ENCODE data around the gene TBC1D9. TPM values are rescaled to one million over a fixed set of nuclear protein-coding genes. Genes with fewer than 3 reads are reported as not detected.
"Not testable (repeated sequence)": the region's sequence is repeated elsewhere in the genome, so short reads cannot be mapped to it uniquely, and the experiment has no call there.

TBC1D9 gene
- total and polyA plus RNA-seq, 2 experiments from 2014 or later: 4.4 to 14.4 TPM

- Histone ChIP-seq H3K27ac (no peak overlapping the region), H3K36me3 (ENCODE audit: low read depth) (no peaks in the 10 kb centered on the region; the same call in 1 of the 2 replicates), H3K9ac (no peak overlapping the region), H3K4me2 (ENCODE audit: unreplicated experiment) (no peak overlapping the region), H3K4me3 (no peak overlapping the region), H3K9me3 (ENCODE audit: low read depth) (no peaks in the 10 kb centered on the region), H3K27me3 (replicated peaks; ENCODE audit: insufficient read depth) (no peaks in the 10 kb centered on the region), H4K20me1 (ENCODE audit: insufficient read depth) (no peaks in the 10 kb centered on the region), H2AFZ (no peak overlapping the region), H3K79me2 (ENCODE audit: insufficient read depth) (peaks cover 69% of the 10 kb centered on the region), H3F3A (ENCODE audit: insufficient read depth) (peaks cover 13% of the 10 kb centered on the region; the same call in 1 of the 2 replicates), H3K4me1 (ENCODE audit: insufficient read depth) (0 out of 2 replicates have a peak, but pooled peaks cover 5% of the 10 kb centered on the region), H3K9me2 (ENCODE audit: insufficient read depth) (no peaks in the 10 kb centered on the region)
- in situ Hi-C loops (cut with MboI): no loop called here
- TF ChIP-seq EZH2 (IDR thresholded peaks at IDR 0.05; ENCODE audit: insufficient read depth, poor library complexity, severe bottlenecking) (no peak), EZH2phosphoT487 (IDR thresholded peaks at IDR 0.05; ENCODE audit: insufficient read depth, low read depth) (no peak)
- no peak for DNase-seq
- 92 to 96% methylated on average over 2 of the region's 2 CpGs for WGBS, 2 experiments (ENCODE audit: low coverage in 1 of 2, low lambda C conversion rate in 2 of 2, missing lambda C conversion rate in 2 of 2)
These were observed 2.9 kb downstream of the TBC1D9 start for GRCh38 chr4:140753329-140753728.

- no peaks in the 10 kb centered on the region; the same call in 1 of the 2 replicates for H3K36me3 ChIP-seq (ENCODE audit: low read depth)
- no peaks in the 10 kb centered on the region for H4K20me1 ChIP-seq (ENCODE audit: insufficient read depth)
- H3K9me3 ChIP-seq (ENCODE audit: low read depth): no peaks in the 10 kb centered on the region
- TF ChIP-seq EZH2phosphoT487 (IDR thresholded peaks at IDR 0.05; ENCODE audit: insufficient read depth, low read depth) (no peak), EZH2 (IDR thresholded peaks at IDR 0.05; ENCODE audit: insufficient read depth, poor library complexity, severe bottlenecking) (no peak)
- H3K4me1 ChIP-seq (ENCODE audit: insufficient read depth): 0 out of 2 replicates have a peak, but pooled peaks cover 5% of the 10 kb centered on the region
- H3K79me2 ChIP-seq (ENCODE audit: insufficient read depth): peaks cover 78% of the 10 kb centered on the region
- peaks cover 11% of the 10 kb centered on the region; the same call in 1 of the 2 replicates for H3F3A ChIP-seq (ENCODE audit: insufficient read depth)
- H3K9ac ChIP-seq: no peak overlapping the region
- H3K4me3 ChIP-seq: no peak overlapping the region
- no peaks in the 10 kb centered on the region for H3K9me2 ChIP-seq (ENCODE audit: insufficient read depth)
- H3K4me2 ChIP-seq (ENCODE audit: unreplicated experiment): no peak overlapping the region
- no peak overlapping the region for H3K27ac ChIP-seq
- in situ Hi-C loops (cut with MboI): no loop called here
- no peak overlapping the region for H2AFZ ChIP-seq
- no peaks in the 10 kb centered on the region for H3K27me3 ChIP-seq (replicated peaks; ENCODE audit: insufficient read depth)
- DNase-seq: no peak
These were observed 3.7 kb downstream of the TBC1D9 start for GRCh38 chr4:140752291-140753068.

GRCh38 chr4:140750470-140750869 lies 5.7 kb downstream of the TBC1D9 start:
- H4K20me1 ChIP-seq (ENCODE audit: insufficient read depth): no peaks in the 10 kb centered on the region
- DNase-seq: no peak
- no peak overlapping the region for H3K27ac ChIP-seq
- no peak overlapping the region for H3K4me2 ChIP-seq (ENCODE audit: unreplicated experiment)
- in situ Hi-C loops (cut with MboI): no loop called here
- no peaks in the 10 kb centered on the region for H3K9me2 ChIP-seq (ENCODE audit: insufficient read depth)
- peaks cover 98% of the 10 kb centered on the region for H3K79me2 ChIP-seq (ENCODE audit: insufficient read depth)
- H3K9ac ChIP-seq: no peak overlapping the region
- peaks cover 5% of the 10 kb centered on the region; the same call in 1 of the 2 replicates for H3F3A ChIP-seq (ENCODE audit: insufficient read depth)
- 99 to 100% methylated on average over 2 of the region's 2 CpGs for WGBS, 2 experiments (ENCODE audit: low coverage in 1 of 2, low lambda C conversion rate in 2 of 2, missing lambda C conversion rate in 2 of 2)
- no peak overlapping the region for H3K4me3 ChIP-seq
- H3K27me3 ChIP-seq (replicated peaks; ENCODE audit: insufficient read depth): no peaks in the 10 kb centered on the region
- 0 out of 2 replicates have a peak, but pooled peaks cover 5% of the 10 kb centered on the region for H3K4me1 ChIP-seq (ENCODE audit: insufficient read depth)
- H3K9me3 ChIP-seq (ENCODE audit: low read depth): no peaks in the 10 kb centered on the region
- no peak overlapping the region for H2AFZ ChIP-seq
- TF ChIP-seq EZH2 (IDR thresholded peaks at IDR 0.05; ENCODE audit: insufficient read depth, poor library complexity, severe bottlenecking) (no peak), EZH2phosphoT487 (IDR thresholded peaks at IDR 0.05; ENCODE audit: insufficient read depth, low read depth) (no peak)
- no peaks in the 10 kb centered on the region; the same call in 1 of the 2 replicates for H3K36me3 ChIP-seq (ENCODE audit: low read depth)

GRCh38 chr4:140748171-140748570 lies 8.0 kb downstream of the TBC1D9 start:
- no peak overlapping the region for H2AFZ ChIP-seq
- H3K9me2 ChIP-seq (ENCODE audit: insufficient read depth): no peaks in the 10 kb centered on the region
- H3F3A ChIP-seq (ENCODE audit: insufficient read depth): peaks cover 7% of the 10 kb centered on the region
- no peaks in the 10 kb centered on the region for H4K20me1 ChIP-seq (ENCODE audit: insufficient read depth)
- no peak for TF ChIP-seq EZH2phosphoT487 (IDR thresholded peaks at IDR 0.05; ENCODE audit: insufficient read depth, low read depth)
- no peak for TF ChIP-seq EZH2 (IDR thresholded peaks at IDR 0.05; ENCODE audit: insufficient read depth, poor library complexity, severe bottlenecking)
- in situ Hi-C loops (cut with MboI): no loop called here
- H3K4me1 ChIP-seq (ENCODE audit: insufficient read depth): peaks cover 4% of the 10 kb centered on the region
- no peak overlapping the region for H3K4me2 ChIP-seq (ENCODE audit: unreplicated experiment)
- H3K4me3 ChIP-seq: no peak overlapping the region
- no peaks in the 10 kb centered on the region for H3K27me3 ChIP-seq (replicated peaks; ENCODE audit: insufficient read depth)
- DNase-seq: no peak
- H3K36me3 ChIP-seq (ENCODE audit: low read depth): no peaks in the 10 kb centered on the region; the same call in 1 of the 2 replicates
- H3K9ac ChIP-seq: no peak overlapping the region
- no peaks in the 10 kb centered on the region for H3K9me3 ChIP-seq (ENCODE audit: low read depth)
- H3K27ac ChIP-seq: no peak overlapping the region
- peaks cover 92% of the 10 kb centered on the region for H3K79me2 ChIP-seq (ENCODE audit: insufficient read depth)
- WGBS, 2 experiments (ENCODE audit: low coverage in 1 of 2, low lambda C conversion rate in 2 of 2, missing lambda C conversion rate in 2 of 2): 100% methylated on average over 1 of the region's 1 CpG

DNA sequence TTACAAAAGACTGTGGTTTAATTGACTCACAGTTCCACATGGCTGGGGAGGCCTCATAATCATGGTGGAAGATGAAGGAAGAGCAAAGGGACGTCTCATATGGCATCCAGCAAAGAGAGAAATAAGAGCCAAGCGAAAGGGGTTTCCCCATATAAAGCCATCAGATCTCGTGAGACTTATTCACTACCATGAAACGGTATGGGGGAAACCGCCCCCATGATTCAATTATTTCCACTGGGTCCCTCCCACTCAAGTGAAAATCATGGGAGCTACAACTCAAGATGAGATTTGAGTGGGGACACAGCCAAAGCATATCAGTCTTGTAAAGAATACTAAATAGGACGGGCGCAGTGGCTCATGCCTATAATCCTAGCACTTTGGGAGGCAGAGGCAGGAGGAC lies 9.6 kb downstream of the TBC1D9 start:
- 95 to 98% methylated on average over 7 of the region's 7 CpGs for WGBS, 2 experiments (ENCODE audit: low coverage in 1 of 2, low lambda C conversion rate in 2 of 2, missing lambda C conversion rate in 2 of 2)
- Histone ChIP-seq H3F3A (ENCODE audit: insufficient read depth) (peaks cover 14% of the 10 kb centered on the region), H3K79me2 (ENCODE audit: insufficient read depth) (peaks cover 82% of the 10 kb centered on the region), H3K4me1 (ENCODE audit: insufficient read depth) (peaks cover 16% of the 10 kb centered on the region)
- H3K27me3 ChIP-seq (replicated peaks; ENCODE audit: insufficient read depth); H3K36me3 ChIP-seq (ENCODE audit: low read depth); H2AFZ ChIP-seq; DNase-seq; H3K4me2 ChIP-seq (ENCODE audit: unreplicated experiment); H3K9me3 ChIP-seq (ENCODE audit: low read depth); H4K20me1 ChIP-seq (ENCODE audit: insufficient read depth); H3K4me3 ChIP-seq; H3K27ac ChIP-seq; H3K9me2 ChIP-seq (ENCODE audit: insufficient read depth); in situ Hi-C loops (cut with MboI); H3K9ac ChIP-seq: not testable (repeated sequence)

Data from GM23248 (cell line).